ENCODE measurements around the gene KLHDC7A.

Gene KLHDC7A

GRCh38 chr1:18463063-18463462, 17.7 kb upstream of the KLHDC7A start:
- Mint-ChIP-seq H3K4me3 (no peak overlapping the region), H3K27ac (no peak overlapping the region), H3K9me3 (no peaks in the 10 kb centered on the region), H3K27me3 (ENCODE audit: low read depth) (no peaks in the 10 kb centered on the region), H3K36me3 (ENCODE audit: low read depth) (no peaks in the 10 kb centered on the region), H3K4me1 (ENCODE audit: low read depth) (peaks cover 2% of the 10 kb centered on the region)
- no peak for DNase-seq (ENCODE audit: low spot score)

- H3K9me3 Mint-ChIP-seq, result no peaks in the 10 kb centered on the region
- no peaks in the 10 kb centered on the region for H3K27me3 Mint-ChIP-seq (ENCODE audit: low read depth)
- no peak overlapping the region for H3K27ac Mint-ChIP-seq
- no peaks in the 10 kb centered on the region for H3K36me3 Mint-ChIP-seq (ENCODE audit: low read depth)
- peaks cover 2% of the 10 kb centered on the region for H3K4me1 Mint-ChIP-seq (ENCODE audit: low read depth)
- H3K4me3 Mint-ChIP-seq, result no peak overlapping the region
- no peak for DNase-seq (ENCODE audit: low spot score)
These were observed 16.6 kb upstream of the KLHDC7A start for GRCh38 chr1:18463984-18464664.

GRCh38 chr1:18464665-18465050, 16.1 kb upstream of the KLHDC7A start:
- H3K9me3 Mint-ChIP-seq, result no peaks in the 10 kb centered on the region
- DNase-seq (ENCODE audit: low spot score), result no peak
- no peak overlapping the region for H3K4me3 Mint-ChIP-seq
- H3K4me1 Mint-ChIP-seq (ENCODE audit: low read depth), result peaks cover 2% of the 10 kb centered on the region
- H3K36me3 Mint-ChIP-seq (ENCODE audit: low read depth), result no peaks in the 10 kb centered on the region
- no peak overlapping the region for H3K27ac Mint-ChIP-seq
- H3K27me3 Mint-ChIP-seq (ENCODE audit: low read depth), result no peaks in the 10 kb centered on the region

DNA sequence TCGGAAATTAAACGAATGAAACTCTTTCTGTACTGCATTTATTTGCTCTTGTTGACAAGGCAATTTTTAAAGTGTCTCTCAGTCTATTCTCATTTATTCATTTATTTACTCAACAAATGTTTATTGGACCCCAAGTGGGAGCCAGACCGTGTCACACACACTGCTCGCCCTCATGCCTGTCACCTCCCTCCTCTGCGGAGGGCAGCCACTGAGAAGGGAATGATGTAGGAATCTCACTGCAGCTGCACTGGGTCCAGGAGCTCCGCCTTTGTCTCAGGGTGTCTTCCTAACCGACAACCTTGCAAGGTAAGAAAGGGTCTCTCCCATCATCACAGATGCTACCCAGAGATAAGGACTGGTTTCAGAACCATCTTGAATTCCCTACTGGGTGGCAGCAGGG, 14.1 kb upstream of the KLHDC7A start:
- Mint-ChIP-seq H3K4me3 (no peak overlapping the region), H3K4me1 (ENCODE audit: low read depth) (peaks cover 2% of the 10 kb centered on the region), H3K36me3 (ENCODE audit: low read depth) (no peaks in the 10 kb centered on the region), H3K27me3 (ENCODE audit: low read depth) (no peaks in the 10 kb centered on the region), H3K27ac (no peak overlapping the region), H3K9me3 (no peaks in the 10 kb centered on the region)
- DNase-seq (ENCODE audit: low spot score), result no peak

GRCh38 chr1:18468570-18468969, 12.2 kb upstream of the KLHDC7A start:
- Mint-ChIP-seq H3K27me3 (ENCODE audit: low read depth) (no peaks in the 10 kb centered on the region), H3K9me3 (no peaks in the 10 kb centered on the region), H3K4me3 (no peak overlapping the region), H3K36me3 (ENCODE audit: low read depth) (no peaks in the 10 kb centered on the region), H3K4me1 (ENCODE audit: low read depth) (peaks cover 2% of the 10 kb centered on the region), H3K27ac (no peak overlapping the region)
- no peak for DNase-seq (ENCODE audit: low spot score)

DNA sequence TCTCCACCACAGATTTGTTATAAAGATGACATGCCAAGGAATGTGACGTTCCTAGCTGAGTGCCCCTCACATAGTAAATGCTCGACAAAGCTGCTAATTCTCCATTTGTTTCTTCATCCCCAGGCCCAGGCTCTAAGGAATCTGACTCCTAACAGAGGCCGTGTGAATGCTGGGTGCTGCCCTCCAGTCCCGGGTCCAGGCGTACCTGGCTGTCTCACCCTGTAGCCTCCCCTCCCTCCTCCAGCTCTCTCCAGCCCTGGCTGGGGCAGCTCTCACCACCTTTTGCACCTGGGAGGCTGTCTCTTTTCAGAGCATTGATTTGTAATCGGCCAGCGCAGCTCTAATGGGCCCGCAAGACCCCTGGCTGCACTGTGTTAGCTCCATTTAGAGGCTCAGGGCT, 11.2 kb upstream of the KLHDC7A start:
- Mint-ChIP-seq H3K36me3 (ENCODE audit: low read depth) (no peaks in the 10 kb centered on the region), H3K27me3 (ENCODE audit: low read depth) (no peaks in the 10 kb centered on the region), H3K27ac (no peak overlapping the region), H3K4me1 (ENCODE audit: low read depth) (peaks cover 2% of the 10 kb centered on the region), H3K4me3 (no peak overlapping the region), H3K9me3 (no peaks in the 10 kb centered on the region)
- DNase-seq (ENCODE audit: low spot score), result no peak

- DNase-seq (ENCODE audit: low spot score), result no peak
- H3K4me1 Mint-ChIP-seq (ENCODE audit: low read depth), result no peaks in the 10 kb centered on the region
- H3K9me3 Mint-ChIP-seq, result no peaks in the 10 kb centered on the region
- H3K36me3 Mint-ChIP-seq (ENCODE audit: low read depth), result no peaks in the 10 kb centered on the region
- no peaks in the 10 kb centered on the region for H3K27me3 Mint-ChIP-seq (ENCODE audit: low read depth)
- no peak overlapping the region for H3K4me3 Mint-ChIP-seq
- H3K27ac Mint-ChIP-seq, result no peak overlapping the region
These were observed 9.9 kb upstream of the KLHDC7A start for GRCh38 chr1:18470671-18471355.

DNA sequence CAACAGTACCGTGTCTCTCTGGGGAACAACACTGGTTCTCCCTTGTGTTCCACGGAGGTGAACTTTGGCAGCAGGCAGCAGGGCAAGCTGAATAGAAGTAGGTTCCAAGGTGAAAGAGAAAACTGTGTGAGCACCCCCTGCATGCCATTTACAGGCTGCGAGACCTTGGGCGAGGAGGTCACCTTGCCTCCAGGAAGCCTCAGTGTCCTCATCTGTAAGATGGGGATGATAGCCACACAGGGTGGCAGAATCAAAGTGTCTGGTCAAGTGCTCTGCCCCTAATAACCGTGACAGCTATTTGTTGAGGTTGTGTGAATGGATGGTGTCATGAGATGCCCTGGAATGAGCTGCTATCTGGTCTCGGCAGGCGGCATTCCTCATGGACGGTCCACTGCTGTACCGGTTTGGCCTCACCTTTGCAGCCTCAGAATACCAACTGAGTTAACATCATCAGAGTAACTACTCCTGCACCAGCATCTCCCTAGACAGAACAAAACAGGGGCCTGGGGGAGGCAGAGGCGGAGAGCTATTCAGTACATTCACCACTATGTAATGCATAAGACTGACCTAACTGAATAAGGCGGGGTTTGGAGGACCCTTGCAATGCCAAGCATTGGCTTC, 7.4 kb upstream of the KLHDC7A start:
- no peaks in the 10 kb centered on the region for H3K4me1 Mint-ChIP-seq (ENCODE audit: low read depth)
- no peaks in the 10 kb centered on the region for H3K36me3 Mint-ChIP-seq (ENCODE audit: low read depth)
- H3K27ac Mint-ChIP-seq, result no peak overlapping the region
- no peak for DNase-seq (ENCODE audit: low spot score)
- H3K4me3 Mint-ChIP-seq, result no peak overlapping the region
- H3K27me3 Mint-ChIP-seq (ENCODE audit: low read depth), result peaks cover 2% of the 10 kb centered on the region
- no peaks in the 10 kb centered on the region for H3K9me3 Mint-ChIP-seq

GRCh38 chr1:18474559-18475175, 6.1 kb upstream of the KLHDC7A start:
- H3K4me1 Mint-ChIP-seq (ENCODE audit: low read depth), result peaks cover 8% of the 10 kb centered on the region
- no peaks in the 10 kb centered on the region for H3K36me3 Mint-ChIP-seq (ENCODE audit: low read depth)

DNA sequence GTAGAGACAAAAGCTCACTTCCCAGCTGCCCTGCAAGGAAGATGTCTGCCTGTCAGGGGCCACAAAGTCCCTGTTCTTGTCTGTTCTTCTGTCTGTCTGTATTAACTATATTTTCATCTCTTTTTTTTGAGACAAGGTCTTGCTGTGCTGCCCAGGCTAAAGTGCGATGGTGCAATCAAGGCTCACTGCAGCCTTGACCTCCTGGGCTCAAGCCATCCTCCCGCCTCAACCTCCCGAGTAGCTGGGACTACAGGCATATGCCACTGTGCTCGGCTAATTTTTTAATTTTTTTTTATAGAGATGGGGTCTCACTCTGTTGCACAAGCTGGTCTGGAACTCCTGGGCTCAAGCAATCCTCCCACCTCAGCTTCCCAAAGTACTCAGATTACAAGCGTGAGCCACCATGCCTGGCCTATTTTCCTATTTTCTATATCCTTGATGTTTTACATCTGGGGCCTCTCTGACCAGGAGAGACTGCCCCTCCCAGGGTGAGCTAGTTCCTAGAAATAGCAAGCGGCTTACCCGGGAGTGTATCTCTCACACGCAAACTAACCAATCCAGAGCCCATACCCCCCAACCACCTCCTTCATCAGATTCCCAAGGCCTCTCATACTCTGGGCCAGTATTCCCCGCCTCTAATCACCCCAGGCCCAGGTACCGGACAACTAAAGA, 5.4 kb upstream of the KLHDC7A start:
- H3K4me3 Mint-ChIP-seq, result no peak overlapping the region
- no peak for DNase-seq (ENCODE audit: low spot score)
- H3K27ac Mint-ChIP-seq, result no peak overlapping the region
- no peaks in the 10 kb centered on the region for H3K9me3 Mint-ChIP-seq
- H3K27me3 Mint-ChIP-seq (ENCODE audit: low read depth), result peaks cover 2% of the 10 kb centered on the region
- H3K4me1 Mint-ChIP-seq (ENCODE audit: low read depth), result peaks cover 10% of the 10 kb centered on the region
- H3K36me3 Mint-ChIP-seq (ENCODE audit: low read depth), result no peaks in the 10 kb centered on the region

More at GRCh38 chr1:18474559-18475175, 6.1 kb upstream of the KLHDC7A start:
- Mint-ChIP-seq H3K27ac (no peak overlapping the region), H3K9me3 (no peaks in the 10 kb centered on the region), H3K4me3 (no peak overlapping the region), H3K27me3 (ENCODE audit: low read depth) (peaks cover 2% of the 10 kb centered on the region)
- no peak for DNase-seq (ENCODE audit: low spot score)

- Mint-ChIP-seq H3K9me3 (no peaks in the 10 kb centered on the region), H3K27ac (no peak overlapping the region), H3K4me3 (no peak overlapping the region), H3K4me1 (ENCODE audit: low read depth) (peaks cover 10% of the 10 kb centered on the region), H3K36me3 (ENCODE audit: low read depth) (no peaks in the 10 kb centered on the region), H3K27me3 (ENCODE audit: low read depth) (peaks cover 2% of the 10 kb centered on the region)
- DNase-seq (ENCODE audit: low spot score), result no peak
These were observed 1.3 kb upstream of the KLHDC7A start for GRCh38 chr1:18479454-18479853.

GRCh38 chr1:18481190-18481920, 625 bp downstream of the KLHDC7A start:
- Mint-ChIP-seq H3K27ac (no peak overlapping the region), H3K4me1 (ENCODE audit: low read depth) (peaks cover 10% of the 10 kb centered on the region), H3K9me3 (no peaks in the 10 kb centered on the region), H3K27me3 (ENCODE audit: low read depth) (peaks cover 1% of the 10 kb centered on the region), H3K4me3 (no peak overlapping the region), H3K36me3 (ENCODE audit: low read depth) (no peaks in the 10 kb centered on the region)
- DNase-seq (ENCODE audit: low spot score), result no peak

DNA sequence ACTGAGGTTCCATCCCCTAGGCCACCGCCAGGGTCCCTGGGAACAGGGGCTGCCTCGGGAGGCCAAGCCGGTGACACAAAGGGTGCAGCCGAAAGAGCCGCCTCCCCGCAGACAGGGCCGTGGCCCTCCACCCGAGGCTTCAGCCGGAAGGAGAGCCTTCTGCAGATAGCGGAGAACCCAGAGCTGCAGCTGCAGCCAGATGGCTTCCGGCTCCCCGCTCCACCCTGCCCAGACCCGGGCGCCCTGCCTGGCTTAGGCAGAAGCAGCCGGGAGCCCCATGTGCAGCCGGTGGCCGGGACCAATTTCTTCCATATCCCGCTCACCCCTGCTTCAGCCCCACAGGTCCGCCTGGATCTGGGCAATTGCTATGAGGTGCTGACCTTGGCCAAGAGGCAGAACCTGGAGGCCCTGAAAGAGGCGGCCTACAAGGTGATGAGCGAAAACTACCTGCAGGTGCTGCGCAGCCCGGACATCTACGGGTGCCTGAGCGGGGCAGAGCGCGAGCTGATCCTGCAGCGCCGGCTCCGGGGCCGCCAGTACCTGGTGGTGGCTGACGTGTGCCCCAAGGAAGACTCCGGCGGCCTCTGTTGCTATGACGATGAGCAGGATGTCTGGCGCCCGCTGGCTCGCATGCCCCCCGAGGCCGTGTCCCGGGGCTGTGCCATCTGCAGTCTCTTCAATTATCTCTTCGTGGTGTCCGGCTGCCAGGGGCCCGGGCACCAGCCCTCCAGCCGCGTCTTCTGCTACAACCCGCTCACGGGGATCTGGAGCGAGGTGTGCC, 1.4 kb downstream of the KLHDC7A start:
- Mint-ChIP-seq H3K27me3 (ENCODE audit: low read depth) (no peaks in the 10 kb centered on the region), H3K27ac (no peak overlapping the region), H3K4me1 (ENCODE audit: low read depth) (peaks cover 10% of the 10 kb centered on the region), H3K4me3 (no peak overlapping the region), H3K9me3 (no peaks in the 10 kb centered on the region), H3K36me3 (ENCODE audit: low read depth) (no peaks in the 10 kb centered on the region)
- no peak for DNase-seq (ENCODE audit: low spot score)
